Measurements from ENCODE around the gene ANO3.

ANO3 gene

DNA sequence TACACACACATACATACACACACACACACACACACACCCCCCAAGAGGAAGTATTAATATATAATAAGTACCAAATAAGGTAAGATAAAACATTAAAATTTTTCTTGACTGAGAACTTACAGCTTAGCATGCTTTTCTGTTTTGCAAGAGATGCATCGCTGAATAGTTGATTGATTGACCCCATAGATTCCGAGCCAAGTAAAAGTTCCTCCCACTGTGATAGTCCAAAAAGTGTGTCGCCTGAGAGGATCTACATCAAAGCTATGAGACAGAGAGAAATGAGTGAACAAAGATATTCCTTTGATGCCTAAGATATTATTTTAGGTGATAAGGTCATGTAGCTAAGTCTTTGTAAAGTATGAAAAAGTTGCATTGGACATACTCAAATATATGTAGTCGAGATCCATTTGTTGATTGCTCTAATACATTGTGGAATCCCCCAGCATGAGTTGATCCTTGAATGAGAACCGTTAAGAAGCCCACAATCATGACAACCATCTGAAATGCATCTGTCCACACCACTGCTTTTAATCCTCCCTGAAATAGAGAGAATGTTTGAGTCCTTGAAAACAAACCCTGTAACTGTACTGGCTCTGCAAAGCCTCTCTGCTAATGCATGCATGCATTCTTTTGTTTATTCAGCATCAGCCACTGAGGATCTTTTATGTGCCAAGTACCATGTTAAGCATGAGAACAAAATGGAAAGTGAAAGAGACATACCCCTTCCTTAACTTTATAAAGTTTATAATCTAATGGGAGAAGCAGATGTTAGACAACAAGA is 371.7 kb downstream of the ANO3 start:
- Histone ChIP-seq H3K27me3 (ENCODE audit: control insufficient read depth, insufficient read depth, low read length) (no peaks in the 10 kb centered on the region), H3K4me3 (ENCODE audit: low read depth, low read length) (no peak overlapping the region), H3K4me1 (no peaks in the 10 kb centered on the region), H3K79me2 (no peaks in the 10 kb centered on the region), H2AFZ (no peak overlapping the region), H3K36me3 (ENCODE audit: control insufficient read depth, insufficient read depth, low read length) (no peaks in the 10 kb centered on the region), H3K27ac (no peak overlapping the region), H3K9ac (no peak overlapping the region), H3K9me3 (ENCODE audit: control insufficient read depth, low read length) (no peaks in the 10 kb centered on the region), H3K4me2 (ENCODE audit: low read length) (no peak overlapping the region)
- TF ChIP-seq CTCF (IDR thresholded peaks at IDR 0.05): no peak

- H3K9ac ChIP-seq: no peak overlapping the region
- no peaks in the 10 kb centered on the region for H3K9me3 ChIP-seq (ENCODE audit: control insufficient read depth, low read length)
- H3K4me1 ChIP-seq: no peaks in the 10 kb centered on the region
- H3K27ac ChIP-seq: no peak overlapping the region
- no peak for TF ChIP-seq CTCF (IDR thresholded peaks at IDR 0.05)
- H3K4me2 ChIP-seq (ENCODE audit: low read length): no peak overlapping the region
- H3K27me3 ChIP-seq (ENCODE audit: control insufficient read depth, insufficient read depth, low read length): no peaks in the 10 kb centered on the region
- H3K4me3 ChIP-seq (ENCODE audit: low read depth, low read length): no peak overlapping the region
- no peak overlapping the region for H2AFZ ChIP-seq
- no peaks in the 10 kb centered on the region for H3K36me3 ChIP-seq (ENCODE audit: control insufficient read depth, insufficient read depth, low read length)
- H3K79me2 ChIP-seq: no peaks in the 10 kb centered on the region
Observed at GRCh38 chr11:26704249-26704648, 372.3 kb downstream of the ANO3 start.

DNA sequence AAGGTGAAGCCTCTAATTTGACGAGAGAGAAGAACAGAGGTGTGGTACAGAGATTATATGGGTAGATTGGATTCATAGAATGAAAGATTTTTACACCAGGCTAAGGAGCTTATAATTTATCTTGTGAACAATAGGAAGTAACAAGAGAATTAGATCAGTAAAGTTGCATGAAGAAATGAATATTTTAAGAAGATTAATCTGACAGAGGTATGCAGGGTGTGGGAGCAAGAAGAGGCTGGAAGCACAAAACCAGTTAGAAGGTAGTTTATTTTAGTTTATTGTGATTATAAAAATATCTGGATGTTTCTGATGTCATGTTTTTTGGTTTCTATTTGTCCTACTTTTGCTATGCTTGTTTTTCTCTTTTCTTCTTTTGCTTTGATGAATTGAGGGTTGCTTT is 374.3 kb downstream of the ANO3 start:
- Histone ChIP-seq H3K4me3 (ENCODE audit: low read depth, low read length) (no peak overlapping the region), H3K9me3 (ENCODE audit: control insufficient read depth, low read length) (no peaks in the 10 kb centered on the region), H3K4me2 (ENCODE audit: low read length) (no peak overlapping the region), H3K4me1 (no peaks in the 10 kb centered on the region), H3K27ac (no peak overlapping the region), H3K27me3 (ENCODE audit: control insufficient read depth, insufficient read depth, low read length) (no peaks in the 10 kb centered on the region), H3K36me3 (ENCODE audit: control insufficient read depth, insufficient read depth, low read length) (no peaks in the 10 kb centered on the region), H3K79me2 (no peaks in the 10 kb centered on the region), H3K9ac (no peak overlapping the region), H2AFZ (no peak overlapping the region)
- no peak for TF ChIP-seq CTCF (IDR thresholded peaks at IDR 0.05)

DNA sequence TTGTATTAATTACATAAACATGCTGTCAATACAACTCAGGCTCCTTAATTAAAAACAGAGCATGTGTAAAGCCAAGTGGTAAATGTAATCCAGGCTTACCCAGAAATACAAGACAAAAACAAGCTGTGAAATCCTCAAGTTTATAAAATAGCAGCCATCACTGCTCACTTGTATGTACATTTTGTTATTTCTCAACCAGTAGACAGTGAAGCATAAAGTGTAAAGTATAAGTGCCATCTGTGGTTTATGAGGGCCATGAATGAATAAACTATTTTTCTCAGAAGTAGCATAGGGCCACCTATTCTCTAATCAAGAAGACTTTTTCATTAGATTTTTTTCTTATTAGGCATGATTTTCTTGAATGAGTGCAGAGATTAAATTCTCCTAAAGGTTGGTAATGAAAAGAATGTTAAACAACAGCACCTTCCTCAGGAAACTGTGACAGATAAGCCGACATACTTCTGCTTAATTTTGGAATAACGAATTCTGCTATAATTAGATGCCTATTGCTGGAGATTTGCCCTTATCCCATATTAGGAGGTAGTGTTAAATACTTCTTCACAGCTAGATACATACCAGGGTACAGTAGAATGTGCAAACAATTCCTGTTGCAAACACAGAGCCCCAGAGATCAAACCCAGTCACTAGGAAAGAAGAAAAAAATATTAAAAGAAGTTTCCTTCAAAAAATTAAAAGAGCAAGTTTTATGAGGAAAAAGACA is 377.0 kb downstream of the ANO3 start:
- Histone ChIP-seq H3K79me2 (no peaks in the 10 kb centered on the region), H3K9ac (no peak overlapping the region), H3K27ac (no peak overlapping the region), H3K4me1 (no peaks in the 10 kb centered on the region), H3K4me2 (ENCODE audit: low read length) (no peak overlapping the region), H3K27me3 (ENCODE audit: control insufficient read depth, insufficient read depth, low read length) (no peaks in the 10 kb centered on the region), H3K36me3 (ENCODE audit: control insufficient read depth, insufficient read depth, low read length) (no peaks in the 10 kb centered on the region), H2AFZ (no peak overlapping the region), H3K9me3 (ENCODE audit: control insufficient read depth, low read length) (no peaks in the 10 kb centered on the region), H3K4me3 (ENCODE audit: low read depth, low read length) (no peak overlapping the region)
- no peak for TF ChIP-seq CTCF (IDR thresholded peaks at IDR 0.05)
